SIG-M5 (cell line): ENCODE measurements around the gene C22orf23.
"Not testable (repeated sequence)": the region's sequence is repeated elsewhere in the genome, so short reads cannot be mapped to it uniquely, and the experiment has no call there.

Experiments
- DNase-seq: peaks from one replicate; lab custom pipeline; 2025; lab: John Stamatoyannopoulos, UW

C22orf23 gene

DNA sequence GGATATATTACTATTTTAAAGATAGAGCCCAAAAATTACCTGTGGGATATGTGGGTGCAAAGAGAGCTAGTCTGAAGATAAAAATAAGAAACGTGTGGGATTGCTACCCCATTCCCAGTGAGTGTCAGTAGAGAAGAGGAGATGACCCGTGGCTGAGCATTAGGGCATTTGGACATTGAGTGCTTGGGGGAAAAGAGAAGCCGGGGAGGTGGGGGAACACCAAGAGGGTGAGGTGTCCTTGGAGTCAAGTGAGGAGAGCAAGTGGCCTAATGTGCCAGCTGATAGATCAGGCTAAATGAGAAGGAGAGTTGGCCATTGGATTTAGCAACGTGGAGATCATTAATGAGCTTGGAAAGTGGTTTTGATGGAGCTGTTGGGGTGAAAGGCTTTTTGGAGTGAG is 1.3 kb upstream of the C22orf23 start:
- DNase-seq, result no peak

DNA sequence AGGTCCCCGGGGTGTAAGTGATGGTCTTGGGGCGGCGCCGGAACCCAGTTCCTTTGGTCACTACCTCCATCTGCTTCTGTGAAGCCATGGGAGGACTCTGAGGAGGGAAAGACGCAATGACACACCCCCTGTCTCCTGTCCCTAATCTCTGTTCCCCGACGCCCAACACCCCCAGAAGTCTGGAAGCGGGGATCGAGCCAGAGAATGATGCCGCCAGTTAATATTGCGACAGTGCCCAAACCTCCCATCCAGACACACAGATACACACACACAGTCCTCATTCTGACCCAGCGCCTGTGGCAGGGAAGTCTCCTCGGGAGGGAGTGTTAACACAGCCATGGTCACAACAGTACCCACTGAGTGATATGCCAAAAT is 352 bp downstream of the C22orf23 start:
- no peak for DNase-seq

DNA sequence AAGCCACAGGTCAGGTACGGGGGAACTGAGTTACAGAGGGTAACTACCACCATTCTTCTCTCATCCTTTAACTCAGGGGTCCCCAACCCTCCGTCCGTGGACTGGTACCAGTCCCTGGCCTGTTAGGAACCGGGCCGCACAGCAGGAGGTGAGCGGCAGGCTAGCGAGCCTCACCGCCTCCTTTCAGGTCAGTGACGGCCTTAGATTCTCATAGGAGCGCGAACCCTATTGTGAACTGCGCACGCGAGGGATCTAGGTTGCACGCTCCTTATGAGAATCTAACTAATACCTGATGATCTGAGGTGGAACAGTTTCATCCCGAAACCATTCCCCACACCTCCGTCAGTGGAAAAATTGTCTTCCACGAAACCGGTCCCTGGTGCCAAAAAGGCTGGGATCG is 772 bp downstream of the C22orf23 start:
- DNase-seq, result not testable (repeated sequence)

DNA sequence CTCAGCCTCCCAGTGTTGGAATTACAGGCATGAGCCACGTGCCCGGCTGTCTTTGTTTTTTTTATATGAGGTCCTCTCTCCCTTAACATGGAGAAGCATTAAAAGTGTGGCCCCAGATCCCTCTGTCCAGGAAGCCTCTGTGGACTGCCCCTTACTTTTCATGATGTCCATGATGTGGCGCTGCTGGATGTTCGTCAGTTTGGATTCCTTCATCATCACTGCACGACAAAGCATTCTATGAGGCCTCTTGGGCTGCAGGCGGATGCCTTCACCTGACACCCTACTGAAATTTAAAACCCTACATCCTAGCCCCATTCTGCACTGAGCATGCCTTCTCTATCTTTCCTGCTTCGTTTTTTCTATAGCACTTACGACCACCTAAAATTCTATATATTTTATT is 2.1 kb downstream of the C22orf23 start:
- DNase-seq, result no peak

DNA sequence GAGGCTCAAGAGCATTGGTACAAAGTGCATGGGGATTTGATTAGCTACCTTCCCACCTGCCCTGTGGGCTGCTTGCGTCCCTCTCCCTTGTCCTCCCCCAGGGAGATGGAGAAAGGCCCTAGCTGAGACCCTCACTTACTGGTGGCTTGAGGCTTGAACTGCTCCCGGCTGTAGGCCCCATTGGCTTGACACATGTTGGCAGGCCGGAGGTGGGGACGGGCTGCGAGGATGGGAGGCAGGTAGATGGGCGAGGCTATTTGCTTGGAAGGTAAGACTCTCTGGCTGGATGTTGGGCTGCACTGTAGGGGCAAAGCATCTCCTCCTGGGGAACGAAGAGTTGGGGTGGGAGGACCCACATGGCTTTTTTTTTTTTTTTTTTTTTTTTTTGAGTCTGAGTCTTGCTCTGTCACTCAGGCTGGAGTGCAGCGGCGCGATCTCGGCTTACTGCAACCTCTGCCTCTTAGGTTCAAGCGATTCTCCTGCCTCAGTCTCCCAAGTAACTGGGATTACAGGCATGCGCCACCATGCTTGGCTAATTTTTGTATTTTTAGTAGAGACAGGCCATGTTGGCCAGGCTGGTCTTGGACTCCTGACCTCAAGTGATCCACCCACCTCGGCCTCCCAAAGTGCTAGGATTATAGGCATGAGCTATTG is 6.1 kb downstream of the C22orf23 start:
- not testable (repeated sequence) for DNase-seq

DNA sequence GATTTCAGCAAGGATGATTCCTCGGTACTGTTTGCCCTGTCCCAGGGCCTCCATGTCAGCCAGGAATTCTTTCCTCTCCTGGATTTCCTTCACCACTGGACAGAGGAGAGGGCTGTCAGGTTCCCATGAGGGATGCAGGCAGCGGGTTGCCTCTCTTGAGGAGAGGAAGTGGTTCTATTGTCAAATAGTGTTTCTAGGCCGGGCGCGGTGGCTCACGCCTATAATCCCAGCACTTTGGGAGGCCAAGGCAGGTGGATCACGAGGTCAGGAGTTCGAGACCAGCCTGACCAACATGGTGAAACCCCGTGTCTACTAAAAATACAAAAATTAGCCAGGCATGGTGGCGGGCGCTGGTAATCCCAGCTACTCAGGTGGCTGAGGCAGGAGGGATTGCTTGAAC is 9.0 kb downstream of the C22orf23 start:
- not testable (repeated sequence) for DNase-seq

DNA sequence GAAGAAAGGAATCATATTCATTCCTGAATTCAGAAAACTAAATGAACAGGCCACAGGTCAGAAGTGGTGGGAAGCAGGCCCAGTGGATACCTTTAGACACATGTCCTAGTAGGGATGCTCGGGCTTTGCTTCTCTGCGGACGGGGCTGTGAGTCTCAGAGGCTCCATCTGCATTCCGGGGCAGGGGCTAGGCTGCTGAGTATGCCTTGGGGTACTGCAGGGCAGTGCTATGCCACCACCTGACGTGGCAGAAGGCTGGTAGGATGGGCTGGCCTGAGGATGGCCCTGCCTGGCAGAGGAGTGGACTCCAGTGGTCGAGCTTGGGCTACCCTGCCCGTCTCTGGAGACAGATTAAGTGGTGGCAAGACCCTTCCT is 9.6 kb downstream of the C22orf23 start:
- no peak for DNase-seq

DNA sequence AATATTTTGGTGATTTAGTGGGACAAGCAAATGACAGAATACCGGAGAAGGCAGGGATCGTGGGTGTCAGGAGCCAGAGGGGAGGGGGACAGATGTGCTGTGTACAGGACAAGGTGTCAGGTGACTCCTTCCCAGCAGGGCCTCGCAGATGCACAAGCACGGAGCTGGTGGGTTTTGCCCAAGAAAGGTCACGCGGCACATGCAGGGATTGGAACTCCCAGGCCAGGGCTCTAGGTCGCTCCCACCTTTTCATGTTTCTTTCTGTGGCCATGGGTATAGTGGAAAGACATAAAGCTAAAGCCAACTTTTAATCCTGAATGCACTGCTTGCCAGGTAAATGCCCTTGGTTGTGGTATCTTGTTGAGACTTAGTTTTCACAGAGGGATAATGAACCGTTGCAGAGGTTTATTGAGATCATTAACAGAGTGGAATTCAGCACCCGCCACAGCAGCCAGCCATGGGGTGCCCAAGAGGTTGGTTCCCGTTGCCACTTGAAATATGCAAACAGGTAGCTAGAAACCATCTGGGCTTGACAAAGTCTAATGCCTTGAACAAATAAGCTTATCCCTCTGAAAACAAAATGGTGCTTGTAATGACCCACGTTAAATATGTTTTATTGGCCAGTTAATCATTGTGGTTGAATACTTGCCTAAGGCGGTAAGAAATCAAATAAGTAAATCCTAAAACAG is 10.1 kb downstream of the C22orf23 start:
- no peak for DNase-seq

DNA sequence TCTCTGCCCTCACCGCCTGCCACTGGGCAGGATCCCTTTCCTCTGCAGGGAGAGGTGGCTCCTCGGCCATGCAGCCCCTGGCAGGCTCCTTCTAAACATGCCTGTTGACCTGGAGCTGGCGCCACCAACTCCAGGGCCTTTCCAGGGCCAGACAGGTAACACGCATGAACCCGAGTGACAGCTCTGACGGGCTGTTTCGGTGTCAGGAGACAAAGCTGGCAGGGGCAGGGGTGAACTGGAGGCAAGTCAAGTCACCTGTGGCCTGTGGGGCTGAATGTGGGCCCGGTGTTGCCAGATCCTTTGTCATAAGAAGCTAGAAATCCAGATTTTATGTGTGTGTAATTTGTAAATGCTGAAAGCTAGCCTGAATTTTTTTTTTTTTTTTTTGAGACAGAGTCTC is 11.3 kb downstream of the C22orf23 start:
- no peak for DNase-seq

DNA sequence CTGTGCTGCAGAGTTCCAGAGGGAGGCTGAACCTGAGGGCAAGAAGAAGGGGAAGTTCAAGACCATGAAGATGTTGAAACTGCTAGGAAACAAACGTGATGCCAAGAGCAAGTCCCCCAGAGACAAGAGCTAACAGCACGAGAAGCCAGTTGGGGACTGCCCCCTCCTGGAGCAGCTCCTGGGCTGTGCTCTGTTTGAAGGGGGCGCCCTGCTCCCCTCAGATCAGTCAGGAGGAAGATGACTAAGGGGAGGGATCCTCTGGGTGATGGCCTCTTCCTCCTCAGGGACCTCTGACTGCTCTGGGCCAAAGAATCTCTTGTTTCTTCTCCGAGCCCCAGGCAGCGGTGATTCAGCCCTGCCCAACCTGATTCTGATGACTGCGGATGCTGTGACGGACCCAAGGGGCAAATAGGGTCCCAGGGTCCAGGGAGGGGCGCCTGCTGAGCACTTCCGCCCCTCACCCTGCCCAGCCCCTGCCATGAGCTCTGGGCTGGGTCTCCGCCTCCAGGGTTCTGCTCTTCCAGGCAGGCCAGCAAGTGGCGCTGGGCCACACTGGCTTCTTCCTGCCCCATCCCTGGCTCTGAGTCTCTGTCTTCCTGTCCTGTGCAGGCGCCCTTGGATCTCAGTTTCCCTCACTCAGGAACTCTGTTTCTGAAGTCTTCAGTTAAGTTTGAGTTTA is 12.6 kb downstream of the C22orf23 start:
- DNase-seq, result no peak

DNA sequence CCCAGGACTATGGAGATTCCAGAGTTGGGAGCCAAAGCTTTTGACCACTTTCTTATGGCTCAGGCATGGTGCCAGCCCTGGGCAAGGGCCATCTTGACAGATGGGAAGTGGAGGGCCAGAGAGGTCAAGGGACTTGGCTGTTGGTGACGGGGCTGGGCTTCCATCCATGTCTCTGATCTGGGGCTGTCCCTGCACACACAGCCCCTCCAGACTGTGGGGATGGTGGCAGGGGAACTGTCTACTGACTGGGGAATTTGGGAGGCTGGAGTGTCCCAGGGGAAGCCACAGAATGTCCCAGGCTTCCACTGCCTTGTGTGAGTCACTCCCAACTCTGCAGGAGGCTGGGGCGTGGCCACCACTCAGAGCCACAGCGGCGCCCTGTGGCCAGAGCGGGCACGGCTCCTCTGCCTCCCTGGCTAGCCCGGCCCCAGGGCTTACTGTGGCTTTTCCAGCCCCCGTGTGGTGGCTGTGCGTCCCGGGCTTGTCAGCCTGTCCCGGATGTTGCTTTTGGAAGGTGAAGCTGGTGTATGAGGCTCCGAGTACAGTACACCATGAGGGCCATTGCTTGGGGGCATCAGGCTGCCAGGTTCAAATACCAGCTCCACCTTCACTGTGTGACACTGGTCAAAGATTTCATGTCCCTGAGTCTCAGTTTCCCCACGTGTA is 19.6 kb downstream of the C22orf23 start:
- DNase-seq, result no peak

DNA sequence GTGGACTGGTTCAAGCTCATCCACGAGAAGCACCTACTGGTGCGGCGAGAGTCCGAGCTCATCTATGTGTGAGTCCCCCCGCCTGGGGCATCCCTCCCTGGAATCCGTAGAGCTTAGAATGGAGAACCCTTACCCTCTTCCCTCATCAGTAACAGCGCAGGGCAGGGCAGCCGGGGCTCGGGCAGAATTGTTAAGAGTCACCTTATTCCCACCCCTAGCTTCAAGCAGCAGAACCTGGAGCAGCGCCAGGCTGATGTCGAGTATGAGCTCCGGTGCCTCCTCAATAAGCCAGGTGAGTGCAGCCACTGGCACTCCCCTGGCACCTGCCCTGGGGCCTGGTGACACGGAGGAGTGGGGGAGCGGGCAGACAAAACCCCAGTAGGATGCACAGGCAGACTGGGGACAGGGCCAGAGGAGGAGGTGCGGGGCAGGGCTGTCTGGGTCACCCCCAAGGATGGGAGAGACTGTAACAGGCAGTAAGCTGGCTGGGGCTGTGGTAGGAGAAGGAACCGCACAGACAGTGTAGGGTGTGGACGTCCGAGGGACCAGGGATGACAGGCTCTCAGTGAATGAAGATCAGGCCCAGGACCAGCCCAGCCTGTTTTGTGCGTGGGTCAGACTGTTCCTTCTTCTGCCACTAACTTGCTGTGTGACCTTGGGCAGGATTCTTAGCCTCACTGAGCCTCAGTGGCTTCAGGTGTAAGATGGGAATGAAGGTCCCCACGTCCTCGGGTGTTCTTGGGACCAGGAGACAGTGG is 20.4 kb downstream of the C22orf23 start:
- DNase-seq, result no peak

DNA sequence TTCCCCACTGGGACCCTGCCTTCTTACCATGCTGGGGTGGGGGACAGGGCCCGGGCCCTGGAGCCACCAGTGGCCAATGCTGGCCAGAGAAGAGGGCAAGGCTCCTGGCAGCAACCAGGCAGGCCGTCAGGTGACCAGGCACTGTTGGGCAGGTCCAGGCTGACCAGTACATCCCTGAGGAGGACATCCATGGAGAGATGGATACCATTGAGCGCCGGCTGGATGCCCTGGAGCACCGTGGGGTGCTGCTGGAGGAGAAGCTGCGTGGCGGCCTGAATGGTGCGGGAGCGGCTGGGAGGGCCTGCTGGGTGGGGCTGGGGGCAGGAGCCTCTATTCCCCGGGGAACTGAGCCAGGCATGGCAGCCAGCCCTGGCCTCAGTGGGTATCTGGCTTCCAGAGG is 21.0 kb downstream of the C22orf23 start:
- DNase-seq, result no peak

DNA sequence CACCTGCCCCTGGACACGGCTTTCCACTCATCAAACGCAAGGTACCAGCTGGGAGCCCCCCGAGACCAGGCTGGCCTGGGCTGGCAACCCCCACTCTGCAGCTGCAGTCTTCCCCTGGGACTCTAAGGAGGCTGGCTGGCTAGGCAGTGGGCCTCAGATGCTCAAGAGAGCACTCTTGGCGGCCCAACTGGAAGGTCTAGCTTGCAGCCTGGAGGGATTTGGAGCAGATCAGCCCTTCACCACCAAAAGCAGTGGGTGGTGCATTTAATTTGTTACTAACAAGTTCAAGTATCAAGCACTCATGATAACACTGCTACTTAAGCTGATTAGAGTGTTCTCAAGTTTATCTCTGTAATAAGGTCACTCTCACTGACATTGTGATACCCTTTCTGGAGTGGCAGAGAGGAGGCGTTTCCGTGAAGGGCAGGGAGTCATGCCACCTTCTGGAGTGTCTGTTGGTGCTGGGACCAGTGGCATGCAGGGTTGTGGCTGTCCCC is 21.5 kb downstream of the C22orf23 start:
- no peak for DNase-seq

DNA sequence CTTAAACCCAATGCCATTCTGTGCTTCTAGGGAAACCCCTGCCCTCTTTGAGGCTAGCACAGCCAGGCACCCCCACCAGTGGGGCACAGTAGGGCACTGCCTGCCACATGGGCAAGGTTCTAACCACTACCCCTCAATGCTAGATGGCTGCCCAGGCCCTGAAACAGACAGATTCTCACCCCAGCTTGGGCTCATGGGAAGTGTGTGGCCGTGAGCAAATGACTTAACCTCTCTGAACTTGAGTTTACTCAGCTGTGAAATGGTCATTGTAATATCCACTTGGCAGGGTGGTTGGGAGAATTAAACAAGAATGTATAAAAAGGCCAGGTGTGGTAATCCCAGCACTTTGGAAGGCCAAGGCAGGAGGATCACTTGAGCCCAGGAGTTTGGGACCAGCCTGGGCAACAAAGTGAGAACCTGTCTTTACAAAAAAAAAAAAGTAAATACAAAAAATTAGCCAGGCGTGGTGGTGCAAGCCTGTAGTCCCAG is 22.4 kb downstream of the C22orf23 start:
- DNase-seq, result no peak

DNA sequence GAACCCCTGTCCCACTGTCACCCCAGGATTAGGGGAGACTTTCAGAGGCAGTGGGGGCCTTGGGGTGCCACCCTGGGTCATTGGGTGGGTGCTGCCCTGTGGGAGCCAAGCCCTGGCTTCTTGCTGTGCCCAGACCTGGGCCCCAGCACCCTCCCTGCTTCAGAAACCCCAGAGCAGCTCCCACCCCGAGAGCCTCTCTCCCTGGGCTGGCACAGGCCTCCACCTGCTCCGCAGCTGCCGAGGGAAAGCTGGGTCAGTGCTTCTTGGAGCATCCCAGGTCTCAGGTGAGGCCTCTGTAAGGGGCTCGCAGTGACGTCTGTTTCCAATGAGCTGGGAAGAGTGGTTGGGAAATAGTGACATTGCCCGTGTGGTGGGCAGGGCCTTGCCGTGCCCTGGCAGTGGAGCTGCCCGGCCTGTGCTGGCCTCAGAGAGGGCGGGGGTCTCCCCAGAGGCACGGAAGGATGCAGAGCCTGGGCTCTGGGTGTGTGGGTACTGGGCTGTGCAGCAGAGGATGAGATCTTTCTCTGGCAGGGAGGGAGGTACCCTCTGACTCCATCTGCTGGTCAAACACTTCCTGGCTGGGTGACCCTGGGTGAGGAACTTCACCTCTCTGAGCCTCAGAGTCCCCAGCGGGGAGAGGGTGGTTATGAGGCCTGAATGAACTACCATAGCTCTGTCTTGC is 23.0 kb downstream of the C22orf23 start:
- DNase-seq, result no peak

DNA sequence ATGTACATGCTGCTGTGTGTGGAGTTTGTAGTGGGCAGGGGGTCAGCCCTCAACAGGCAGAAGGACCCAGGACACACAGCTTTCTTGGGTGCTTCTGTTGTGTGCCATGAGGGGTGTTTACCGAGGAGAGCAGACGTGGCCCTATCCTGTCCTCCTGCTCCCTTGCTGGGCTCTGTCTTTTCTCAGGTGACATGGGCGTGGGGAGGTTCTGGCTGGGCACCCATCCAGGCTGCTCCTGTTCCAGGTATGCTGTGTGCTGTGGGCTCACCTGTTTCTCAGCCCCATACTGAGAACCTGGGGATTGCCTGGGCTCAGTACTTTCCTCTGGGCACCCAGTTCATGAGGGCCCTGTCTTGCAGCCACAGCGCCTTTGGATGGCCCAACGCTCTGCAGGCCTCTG is 24.0 kb downstream of the C22orf23 start:
- DNase-seq, result no peak

DNA sequence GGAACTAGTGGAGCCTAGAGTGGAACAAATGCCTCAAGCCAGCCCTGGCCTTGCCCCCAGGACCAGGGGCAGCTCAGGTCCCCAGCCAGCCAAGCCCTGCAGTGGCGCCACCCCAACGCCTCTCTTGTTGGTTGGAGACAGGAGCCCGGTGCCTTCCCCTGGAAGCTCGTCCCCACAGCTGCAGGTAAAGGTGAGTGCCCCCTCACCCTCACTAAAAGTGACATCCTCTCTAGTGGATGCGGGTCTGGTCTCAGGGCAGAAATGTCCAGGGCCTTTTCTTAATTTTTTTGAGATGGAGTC is 25.8 kb downstream of the C22orf23 start:
- no peak for DNase-seq

DNA sequence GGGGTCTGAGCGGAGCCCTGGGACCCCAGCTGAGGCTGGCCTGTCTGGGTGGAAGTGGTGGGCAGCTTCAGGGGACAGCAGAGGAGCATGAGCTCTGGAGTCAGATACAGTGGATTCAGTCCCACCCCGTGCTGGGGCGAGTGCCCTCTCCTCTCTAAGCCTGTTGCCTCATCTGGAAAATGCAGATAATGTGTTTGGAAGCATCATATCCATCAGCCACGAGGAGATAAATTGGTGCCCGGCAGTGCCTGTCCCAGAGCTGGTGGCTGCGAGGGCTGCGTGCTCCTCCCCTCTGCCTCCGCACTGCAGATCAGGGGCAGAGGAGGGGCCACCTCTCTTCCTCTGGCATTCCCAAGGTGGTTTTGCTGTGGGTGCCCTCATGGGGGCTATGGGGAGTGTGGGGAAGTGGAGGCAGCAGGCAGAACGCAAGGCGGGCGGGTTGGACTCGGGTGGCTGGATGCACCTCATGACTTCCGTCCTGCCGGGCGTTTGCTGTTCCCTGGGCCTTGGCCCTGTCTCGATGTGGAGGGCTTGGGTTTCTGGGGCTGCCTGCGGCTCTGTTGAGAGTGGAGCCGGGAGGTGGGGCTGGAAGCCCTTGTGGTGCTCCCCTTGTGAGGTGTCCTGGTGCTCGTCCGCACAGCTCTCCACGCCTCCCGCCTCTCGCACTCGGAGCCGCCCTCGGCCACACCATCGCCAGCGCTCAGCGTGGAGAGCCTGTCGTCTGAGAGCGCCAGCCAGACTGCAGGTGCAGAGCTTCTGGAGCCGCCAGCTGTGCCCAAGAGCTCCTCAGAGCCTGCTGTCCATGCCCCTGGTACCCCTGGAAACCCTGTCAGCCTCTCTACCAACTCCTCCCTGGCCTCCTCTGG is 26.4 kb downstream of the C22orf23 start:
- no peak for DNase-seq

DNA sequence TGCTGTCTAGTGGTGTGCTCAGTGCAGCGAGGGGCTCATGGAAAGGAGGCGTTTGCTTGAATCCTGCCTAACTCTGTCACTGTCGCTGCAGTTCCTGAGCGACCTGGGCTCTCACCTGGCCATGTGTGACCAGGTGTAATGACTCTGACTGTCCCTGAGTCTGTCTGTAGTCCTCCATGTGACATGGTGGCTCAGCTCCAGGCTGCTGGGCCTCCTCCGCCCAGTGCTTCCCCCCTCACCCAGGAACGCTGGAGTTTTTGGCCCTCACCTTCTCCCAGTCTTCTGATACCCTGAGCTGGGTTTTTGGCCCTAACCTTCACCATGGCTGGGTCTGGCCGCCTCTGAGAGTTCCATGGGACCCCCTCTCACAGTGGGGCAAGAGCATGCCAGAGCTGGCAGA is 27.0 kb downstream of the C22orf23 start:
- no peak for DNase-seq

DNA sequence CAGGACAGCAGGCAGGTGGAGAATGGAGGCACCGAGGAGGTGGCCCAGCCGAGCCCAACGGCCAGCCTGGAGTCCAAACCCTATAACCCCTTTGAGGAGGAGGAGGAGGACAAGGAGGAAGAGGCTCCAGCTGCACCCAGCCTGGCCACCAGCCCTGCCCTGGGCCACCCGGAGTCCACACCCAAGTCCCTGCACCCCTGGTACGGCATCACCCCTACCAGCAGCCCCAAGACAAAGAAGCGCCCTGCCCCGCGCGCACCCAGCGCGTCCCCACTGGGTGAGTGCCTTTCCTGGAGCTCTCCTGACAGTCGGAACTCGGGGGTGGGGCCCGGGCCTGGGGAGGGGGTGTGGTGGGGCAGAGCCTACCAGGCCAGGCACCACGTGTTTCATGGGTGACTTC is 27.6 kb downstream of the C22orf23 start:
- DNase-seq, result no peak
